Testis (tissue), 3 donors: ENCODE results near the gene PRSS57. TPM values are rescaled to one million over a fixed set of nuclear protein-coding genes. Genes with fewer than 3 reads are reported as not detected.

Source experiments
- DNase-seq: peaks from one replicate; pipeline ENCODE4 v3.0.0-alpha.2; 2019
- H3K27ac ChIP-seq, 2 donors: fragments of 200-600 bp; sonication (generic); one replicate each; pipeline ENCODE4 v1.5.1; 2019
- H3K27me3 ChIP-seq: fragments of 200-600 bp; sonication (generic); one replicate; pipeline ENCODE4 v1.5.1; 2019
- H3K36me3 ChIP-seq: fragments of 200-600 bp; sonication (generic); one replicate; pipeline ENCODE4 v1.5.1; 2017; ENCODE audit warnings: low read depth; ENCODE audit errors: missing control alignments
- H3K4me1 ChIP-seq: fragments of 200-600 bp; sonication (generic); one replicate; pipeline ENCODE4 v1.5.1; 2019
- H3K4me3 ChIP-seq, 2 donors: fragments of 200-600 bp; sonication (generic); one replicate each; pipeline ENCODE4 v1.5.1; 2017 to 2019
- H3K9me3 ChIP-seq: fragments of 200-600 bp; sonication (generic); one replicate; pipeline ENCODE4 v1.5.1; 2017
- POLR2A ChIP-seq: fragments of 450-650 bp; IDR thresholded peaks from one replicate; pipeline ENCODE4 v1.6.1; 2017; ENCODE audit warnings: antibody characterized with exemption, mild to moderate bottlenecking, moderate library complexity
- WGBS, 2 donors: methylation state at CpG; one replicate each; pipeline ENCODE4 v1.1.5; 2018; 5-methylcytosine and 5-hydroxymethylcytosine counted together
- intact Hi-C: fragments of 100-400 bp; cut with DNase I; formaldehyde crosslinking; loops from one replicate; pipeline ENCODE4 v1.15.1; 2023; ENCODE audit warnings: low total_unique reads
- polyA plus RNA-seq: library from polyadenylated mRNA; stranded (reverse); fragments of 350-450 nt; fragmentation: Illumina TruSeq; extraction: RNeasy Lipid Tissue Mini Kit (QIAGEN cat#74804); gene quantifications from one replicate; pipeline ENCODE4 v1.2.3, GENCODE V29; 2014; ENCODE audit warnings: low read depth, low replicate concordance; ENCODE audit not compliant: insufficient read depth
- total RNA-seq, 2 donors: library from RNA; depleted of rRNA; stranded (reverse); fragments of >200 nt; gene quantifications; one replicate each; pipeline ENCODE4 v1.2.3, GENCODE V29; 2016
- TF ChIP-seq, protein P1 (sequence below), 3 experiments: fragments of 450-650 bp in 2 of 3; fragments of 200-600 bp in 1 of 3; sonication (generic) in 1 of 3; IDR thresholded peaks; one replicate each; pipeline ENCODE4 v1.5.1; 2016 to 2019; ENCODE audit warnings: antibody characterized with exemption in 3 of 3, mild to moderate bottlenecking in 2 of 3, moderate library complexity in 1 of 3

PRSS57 gene
- total and polyA plus RNA-seq, 3 donors from 2014 or later, result not detected

DNA sequence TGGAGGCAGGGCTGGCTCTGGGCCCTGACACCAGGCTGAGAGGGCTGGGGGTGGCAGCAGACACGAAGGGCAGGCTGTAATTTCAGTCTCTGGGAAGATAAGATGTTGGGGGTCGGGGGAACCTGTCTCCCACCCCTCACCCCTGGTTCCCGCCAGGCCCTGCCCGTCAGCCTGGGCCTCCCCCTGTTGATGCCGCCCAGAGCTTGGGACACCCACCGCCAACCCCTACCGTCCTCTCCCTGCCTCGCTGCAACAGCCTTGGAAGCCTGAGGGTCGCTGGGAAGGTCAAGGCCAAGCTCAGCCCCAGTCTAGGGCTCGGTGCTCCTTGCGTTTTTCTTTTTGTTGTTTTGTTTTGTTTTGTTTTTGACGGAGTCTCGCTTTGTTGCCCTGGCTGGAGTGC lies 28.0 kb upstream of the PRSS57 start:
- intact Hi-C loops, result no loop called here
- Histone ChIP-seq H3K36me3 (no peaks in the 10 kb centered on the region), H3K27ac (no peak overlapping the region), H3K9me3 (no peaks in the 10 kb centered on the region), H3K4me1 (peaks cover 28% of the 10 kb centered on the region), H3K27me3 (no peaks in the 10 kb centered on the region), H3K4me3 (no peak overlapping the region)
- WGBS, 2 donors, result 49 to 75% methylated on average over 4 to 13 of the region's 13 CpGs
- DNase-seq, result no peak
- TF ChIP-seq, protein P1, sequence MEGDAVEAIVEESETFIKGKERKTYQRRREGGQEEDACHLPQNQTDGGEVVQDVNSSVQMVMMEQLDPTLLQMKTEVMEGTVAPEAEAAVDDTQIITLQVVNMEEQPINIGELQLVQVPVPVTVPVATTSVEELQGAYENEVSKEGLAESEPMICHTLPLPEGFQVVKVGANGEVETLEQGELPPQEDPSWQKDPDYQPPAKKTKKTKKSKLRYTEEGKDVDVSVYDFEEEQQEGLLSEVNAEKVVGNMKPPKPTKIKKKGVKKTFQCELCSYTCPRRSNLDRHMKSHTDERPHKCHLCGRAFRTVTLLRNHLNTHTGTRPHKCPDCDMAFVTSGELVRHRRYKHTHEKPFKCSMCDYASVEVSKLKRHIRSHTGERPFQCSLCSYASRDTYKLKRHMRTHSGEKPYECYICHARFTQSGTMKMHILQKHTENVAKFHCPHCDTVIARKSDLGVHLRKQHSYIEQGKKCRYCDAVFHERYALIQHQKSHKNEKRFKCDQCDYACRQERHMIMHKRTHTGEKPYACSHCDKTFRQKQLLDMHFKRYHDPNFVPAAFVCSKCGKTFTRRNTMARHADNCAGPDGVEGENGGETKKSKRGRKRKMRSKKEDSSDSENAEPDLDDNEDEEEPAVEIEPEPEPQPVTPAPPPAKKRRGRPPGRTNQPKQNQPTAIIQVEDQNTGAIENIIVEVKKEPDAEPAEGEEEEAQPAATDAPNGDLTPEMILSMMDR (IDR thresholded peaks at IDR 0.05), result no peak
- no peak for TF ChIP-seq POLR2A

- no peak overlapping the region for H3K4me3 ChIP-seq
- intact Hi-C loops, result no loop called here
- peaks cover 32% of the 10 kb centered on the region for H3K4me1 ChIP-seq
- no peaks in the 10 kb centered on the region for H3K27me3 ChIP-seq
- 49 to 51% methylated on average over 9 to 17 of the region's 17 CpGs for WGBS, 2 donors
- H3K27ac ChIP-seq, result no peak overlapping the region
- no peaks in the 10 kb centered on the region for H3K36me3 ChIP-seq
- DNase-seq, result no peak
- no peak for TF ChIP-seq POLR2A
- TF ChIP-seq, protein P1 (IDR thresholded peaks at IDR 0.05), result no peak
- H3K9me3 ChIP-seq, result no peaks in the 10 kb centered on the region
Measured at GRCh38 chr19:722553-723101, 27.4 kb upstream of the PRSS57 start.

DNA sequence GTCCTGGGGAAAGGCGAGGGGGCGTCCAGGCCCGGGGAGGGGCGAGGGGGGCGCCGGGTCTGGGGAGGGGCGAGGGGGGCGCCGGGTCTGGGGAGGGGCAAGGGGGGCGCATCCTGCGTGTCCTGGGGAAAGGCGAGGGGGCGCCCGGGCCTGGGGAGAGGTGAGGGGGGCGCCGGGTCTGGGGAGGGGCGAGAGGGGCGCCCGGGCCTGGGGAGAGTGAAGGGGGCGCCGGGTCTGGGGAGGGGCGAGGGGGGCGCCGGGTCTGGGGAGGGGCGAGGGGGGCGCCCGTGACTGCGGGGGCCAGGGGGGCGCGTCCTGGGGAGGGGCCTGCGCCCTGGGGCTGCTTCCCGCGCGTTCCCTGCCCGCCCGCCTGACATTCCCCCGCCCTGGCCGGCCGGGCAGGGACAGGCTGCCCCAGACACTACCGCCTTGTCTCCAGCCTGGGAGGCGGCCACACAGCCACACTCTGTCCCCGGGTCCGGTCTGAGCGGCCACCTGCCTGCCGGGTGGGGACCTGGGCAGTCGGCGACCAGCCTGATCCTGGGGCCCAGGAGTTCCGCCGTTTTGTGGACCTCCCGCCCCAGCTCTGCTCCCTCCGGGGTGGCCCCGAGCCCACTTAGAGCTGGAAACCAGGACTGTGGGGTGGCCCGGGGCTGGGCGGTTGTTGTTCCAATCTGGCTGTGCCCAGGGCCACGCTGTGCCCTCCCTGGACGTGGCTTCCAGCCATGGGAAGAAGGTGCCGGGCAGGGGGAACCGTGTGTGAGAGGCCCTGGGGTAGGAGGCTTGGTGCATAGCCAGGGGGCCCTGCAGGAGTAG lies 25.3 kb upstream of the PRSS57 start:
- TF ChIP-seq POLR2A, result no peak
- TF ChIP-seq, protein P1 (IDR thresholded peaks at IDR 0.05), result no peak
- WGBS, 2 donors, result 13% methylated on average over 19 to 28 of the region's 58 CpGs
- peaks cover 32% of the 10 kb centered on the region for H3K4me1 ChIP-seq

GRCh38 chr19:719636-720344 lies 24.5 kb upstream of the PRSS57 start:
- Histone ChIP-seq H3K9me3 (no peaks in the 10 kb centered on the region), H3K4me1 (peaks cover 32% of the 10 kb centered on the region), H3K36me3 (no peaks in the 10 kb centered on the region), H3K27me3 (no peaks in the 10 kb centered on the region), H3K4me3 (peak overlapping the region; percentile 6 to 29), H3K27ac (peak overlapping the region; percentile 74 to 80)
- WGBS, 2 donors, result 4 to 12% methylated on average over 18 to 47 of the region's 79 CpGs
- peak; percentile 60 for DNase-seq
- TF ChIP-seq, protein P1 (IDR thresholded peaks at IDR 0.05), result no peak
- no peak for TF ChIP-seq POLR2A
- intact Hi-C loops, result no loop called here

More for the DNA sequence above, 25.3 kb upstream of the PRSS57 start:
- H3K4me3 ChIP-seq, result peak overlapping the region; percentile 6 to 23
- H3K36me3 ChIP-seq, result no peaks in the 10 kb centered on the region
- no peaks in the 10 kb centered on the region for H3K27me3 ChIP-seq
- no peaks in the 10 kb centered on the region for H3K9me3 ChIP-seq
- DNase-seq, result peak; percentile 67
- H3K27ac ChIP-seq, result peak overlapping the region; percentile 74 to 80
- intact Hi-C loops, result no loop called here
